ENCODE data around the gene ABAT.

Gene ABAT

GRCh38 chr16:8818504-8819270 is 144.3 kb downstream of the ABAT start:
- no peak for DNase-seq
- in situ Hi-C loops (cut with HindIII; ENCODE audit: low pct_ligation_motif_present, low pct_unique_long_range_greater_than_20kb, low sequenced_read_pairs): no loop called here

GRCh38 chr16:8819411-8820034 is 145.1 kb downstream of the ABAT start:
- no peak for DNase-seq
- in situ Hi-C loops (cut with HindIII; ENCODE audit: low pct_ligation_motif_present, low pct_unique_long_range_greater_than_20kb, low sequenced_read_pairs): no loop called here

- DNase-seq: no peak
- in situ Hi-C loops (cut with HindIII; ENCODE audit: low pct_ligation_motif_present, low pct_unique_long_range_greater_than_20kb, low sequenced_read_pairs): no loop called here
Observed at GRCh38 chr16:8822403-8822802, 148.0 kb downstream of the ABAT start.

GRCh38 chr16:8826278-8826879 is 152.0 kb downstream of the ABAT start:
- in situ Hi-C loops (cut with HindIII; ENCODE audit: low pct_ligation_motif_present, low pct_unique_long_range_greater_than_20kb, low sequenced_read_pairs): no loop called here
- DNase-seq: no peak

- DNase-seq: no peak
- in situ Hi-C loops (cut with HindIII; ENCODE audit: low pct_ligation_motif_present, low pct_unique_long_range_greater_than_20kb, low sequenced_read_pairs): no loop called here
Observed at GRCh38 chr16:8828541-8829165, 154.2 kb downstream of the ABAT start.

GRCh38 chr16:8831450-8831849 is 157.0 kb downstream of the ABAT start:
- in situ Hi-C loops (cut with HindIII; ENCODE audit: low pct_ligation_motif_present, low pct_unique_long_range_greater_than_20kb, low sequenced_read_pairs): no loop called here
- no peak for DNase-seq

- in situ Hi-C loops (cut with HindIII; ENCODE audit: low pct_ligation_motif_present, low pct_unique_long_range_greater_than_20kb, low sequenced_read_pairs): no loop called here
- no peak for DNase-seq
Observed at GRCh38 chr16:8831871-8832716, 157.7 kb downstream of the ABAT start.

GRCh38 chr16:8832717-8833105 is 158.3 kb downstream of the ABAT start:
- in situ Hi-C loops (cut with HindIII; ENCODE audit: low pct_ligation_motif_present, low pct_unique_long_range_greater_than_20kb, low sequenced_read_pairs): no loop called here
- no peak for DNase-seq

All from ACHN (cell line).